MCF 10A (cell line): ENCODE measurements around the gene MED12. TPM values are rescaled to one million over a fixed set of nuclear protein-coding genes. Genes with fewer than 3 reads are reported as not detected.

Source experiments
- BruUV-seq: library from RNA; stranded (reverse); fragments of 400-500 nt; replicated peaks from 2 replicates; lab custom pipeline; 2021; lab: Mats Ljungman, UMichigan
- CTCF ChIA-PET: fragments of 300-600 bp; sonication (Branson Sonifier 250); formaldehyde crosslinking; extraction: SDS; loops from one replicate; lab custom pipeline; 2021; ENCODE audit warnings: antibody characterized with exemption, inconsistent platforms; lab: Yijun Ruan, JAX
- POLR2A ChIA-PET: fragments of 300-600, 350-650 bp; sonication (Branson Sonifier 250); formaldehyde crosslinking; extraction: SDS; loops from one replicate; lab custom pipeline; 2020; ENCODE audit warnings: antibody characterized with exemption, inconsistent platforms; lab: Yijun Ruan, JAX
- DNase-seq: peaks from one replicate; pipeline ENCODE4 v3.0.0-alpha.2; 2018; ENCODE audit not compliant: unreplicated experiment
- H3K27ac Mint-ChIP-seq: one replicate; pipeline ENCODE4 v1.8.0; 2022; ENCODE audit warnings: mild to moderate bottlenecking, low read depth, mixed read lengths; ENCODE audit not compliant: unreplicated experiment
- H3K27me3 Mint-ChIP-seq: one replicate; pipeline ENCODE4 v1.8.0; 2022; ENCODE audit warnings: mixed read lengths; ENCODE audit not compliant: insufficient read depth, unreplicated experiment
- H3K36me3 Mint-ChIP-seq: one replicate; pipeline ENCODE4 v1.8.0; 2022; ENCODE audit warnings: mild to moderate bottlenecking, moderate library complexity, mixed read lengths; ENCODE audit not compliant: insufficient read depth, unreplicated experiment
- H3K4me1 Mint-ChIP-seq: one replicate; pipeline ENCODE4 v1.8.0; 2022; ENCODE audit warnings: mixed read lengths; ENCODE audit not compliant: insufficient read depth, unreplicated experiment
- H3K4me3 Mint-ChIP-seq: one replicate; pipeline ENCODE4 v1.8.0; 2022; ENCODE audit warnings: mild to moderate bottlenecking, moderate library complexity, mixed read lengths; ENCODE audit not compliant: unreplicated experiment
- H3K9me3 Mint-ChIP-seq: one replicate; pipeline ENCODE4 v1.8.0; 2022; ENCODE audit warnings: mixed read lengths; ENCODE audit not compliant: unreplicated experiment
- CTCF ChIP-seq: fragments of 200-600 bp; IDR thresholded peaks from one replicate; pipeline ENCODE4 v1.8.0; 2022; ENCODE audit warnings: antibody characterized with exemption, mild to moderate bottlenecking; ENCODE audit not compliant: unreplicated experiment
- intact Hi-C: fragments of 100-400 bp; cut with micrococcal nuclease; formaldehyde crosslinking; loops from 2 replicates; pipeline ENCODE4 v1.14.1; 2022
- total RNA-seq: library from RNA; stranded (reverse); gene quantifications from 2 replicates; pipeline ENCODE4 v1.2.3, GENCODE V29; 2022

The MED12 gene
- total RNA-seq, 1 experiment from 2014 or later, result 36.6 TPM

GRCh38 chrX:71128166-71128833, 9.9 kb downstream of the MED12 start:
- POLR2A ChIA-PET, result interaction anchor here (0.6 kb wide), 1 partner anchor 45 kb away, joined by 3 read pairs; no protein-coding TSS in a partner anchor
- TF ChIP-seq CTCF, result no peak
- peaks cover 8% of the 10 kb centered on the region for H3K4me1 Mint-ChIP-seq
- H3K27me3 Mint-ChIP-seq, result peaks cover 74% of the 10 kb centered on the region
- DNase-seq, result no peak
- no TSS peak for BruUV-seq
- intact Hi-C loops, result no loop called here
- H3K9me3 Mint-ChIP-seq, result no peaks in the 10 kb centered on the region
- H3K27ac Mint-ChIP-seq, result no peak overlapping the region
- H3K36me3 Mint-ChIP-seq, result peaks cover 34% of the 10 kb centered on the region
- no peak overlapping the region for H3K4me3 Mint-ChIP-seq
- CTCF ChIA-PET, result interaction anchor here (0.6 to 2.3 kb wide), 19 partner anchors 8 to 158 kb away, joined by 3 to 10 read pairs (median 5); partner anchors contain the start of gene IL2RG

DNA sequence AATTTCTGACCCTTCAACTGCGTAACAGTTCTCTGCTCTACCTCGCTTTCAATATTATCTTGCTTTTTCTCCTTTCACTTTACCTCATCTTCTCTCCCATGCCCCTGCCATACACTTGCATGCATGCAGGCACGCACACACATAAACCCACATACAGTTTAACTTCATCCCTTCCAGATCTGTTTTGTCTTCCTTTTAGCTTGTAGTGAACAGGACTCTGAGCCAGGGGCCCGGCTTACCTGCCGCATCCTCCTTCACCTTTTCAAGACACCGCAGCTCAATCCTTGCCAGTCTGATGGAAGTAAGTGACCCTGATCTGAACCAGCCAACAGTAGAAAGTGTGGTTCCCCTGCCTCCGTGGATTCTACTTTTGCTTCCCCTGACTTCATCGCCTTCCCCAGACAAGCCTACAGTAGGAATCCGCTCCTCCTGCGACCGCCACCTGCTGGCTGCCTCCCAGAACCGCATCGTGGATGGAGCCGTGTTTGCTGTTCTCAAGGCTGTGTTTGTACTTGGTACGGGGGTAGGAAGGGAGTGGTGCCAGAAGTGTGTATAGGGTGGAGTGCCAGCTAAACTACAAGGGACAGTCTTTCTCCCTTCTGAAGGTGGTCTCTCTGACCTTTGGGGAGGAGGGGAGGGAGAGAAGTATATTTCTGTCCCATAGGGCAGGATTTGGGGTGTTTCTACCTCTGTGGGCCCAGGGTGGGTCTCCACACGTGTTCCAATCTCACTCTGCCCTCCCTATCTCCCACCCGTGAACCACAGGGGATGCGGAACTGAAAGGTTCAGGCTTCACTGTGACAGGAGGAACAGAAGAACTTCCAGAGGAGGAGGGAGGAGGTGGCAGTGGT, 10.7 kb downstream of the MED12 start:
- Mint-ChIP-seq H3K36me3 (peaks cover 35% of the 10 kb centered on the region), H3K9me3 (no peaks in the 10 kb centered on the region), H3K27ac (no peak overlapping the region), H3K4me1 (peaks cover 8% of the 10 kb centered on the region), H3K4me3 (no peak overlapping the region), H3K27me3 (peaks cover 68% of the 10 kb centered on the region)
- intact Hi-C loops, result loop anchor here (1.0 kb wide), 2 partner anchors 62 to 131 kb away; no protein-coding TSS in a partner anchor
- DNase-seq, result peak; percentile 60
- ChIA-PET POLR2A (interaction anchor here (0.6 to 1.0 kb wide), 2 partner anchors 10 to 62 kb away, joined by 3 read pairs; partner anchors contain the start of genes MED12 and SNX12), CTCF (interaction anchor here (0.6 to 2.3 kb wide), 23 partner anchors 9 to 364 kb away, joined by 3 to 14 read pairs (median 4); partner anchors contain the start of gene IL2RG)
- peak; percentile 72 for TF ChIP-seq CTCF
- BruUV-seq, result no TSS peak

- peaks cover 48% of the 10 kb centered on the region for H3K36me3 Mint-ChIP-seq
- H3K9me3 Mint-ChIP-seq, result no peaks in the 10 kb centered on the region
- H3K27me3 Mint-ChIP-seq, result peaks cover 70% of the 10 kb centered on the region
- TF ChIP-seq CTCF, result no peak
- DNase-seq, result no peak
- ChIA-PET CTCF (interaction anchor here (0.6 to 0.7 kb wide), 2 partner anchors 90 to 197 kb away, joined by 3 read pairs; no protein-coding TSS in a partner anchor), POLR2A (no interaction called here)
- H3K4me3 Mint-ChIP-seq, result no peak overlapping the region
- BruUV-seq, result no TSS peak
- peak overlapping the region; percentile 11 for H3K27ac Mint-ChIP-seq
- intact Hi-C loops, result no loop called here
- H3K4me1 Mint-ChIP-seq, result peaks cover 8% of the 10 kb centered on the region
Observed at GRCh38 chrX:71131510-71131909, 13.1 kb downstream of the MED12 start.

DNA sequence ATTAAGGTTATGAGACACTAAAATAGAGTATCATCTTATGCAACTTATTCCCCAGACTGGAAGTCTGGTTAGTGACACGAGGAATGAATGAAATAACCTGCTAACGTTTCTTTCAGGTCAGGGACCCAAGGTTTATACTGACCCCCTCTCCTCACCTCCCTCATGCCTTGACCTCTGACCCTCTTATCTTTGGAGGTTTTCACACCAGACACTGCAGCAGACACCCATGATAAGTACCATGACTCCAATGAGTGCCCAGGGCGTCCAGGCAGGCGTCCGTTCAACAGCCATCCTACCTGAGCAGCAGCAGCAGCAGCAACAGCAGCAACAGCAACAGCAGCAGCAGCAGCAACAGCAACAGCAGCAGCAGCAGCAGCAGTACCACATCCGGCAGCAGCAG, 22.0 kb downstream of the MED12 start:
- H3K27ac Mint-ChIP-seq, result no peak overlapping the region
- no peaks in the 10 kb centered on the region for H3K9me3 Mint-ChIP-seq
- CTCF ChIA-PET, result no interaction called here
- BruUV-seq, result no TSS peak
- TF ChIP-seq CTCF, result no peak
- H3K27me3 Mint-ChIP-seq, result peaks cover 11% of the 10 kb centered on the region
- H3K36me3 Mint-ChIP-seq, result peaks cover 52% of the 10 kb centered on the region
- H3K4me3 Mint-ChIP-seq, result no peak overlapping the region
- POLR2A ChIA-PET, result interaction anchor here (1.2 kb wide), 1 partner anchor 23 kb away, joined by 3 read pairs; no protein-coding TSS in a partner anchor
- H3K4me1 Mint-ChIP-seq, result no peaks in the 10 kb centered on the region
- intact Hi-C loops, result no loop called here
- no peak for DNase-seq
